Stimulated activated CD8-positive, alpha-beta memory T cell treated with anti-CD3 and anti-CD28 coated beads, Interleukin-2, amount 100 ng/mL, for 48 hours (primary cell): ENCODE data around the gene XPNPEP1.
A peak's percentile ranks its signal among the peaks of the same experiment; 100 is the strongest.

Experiments
- DNase-seq, 2 donors: peaks; one replicate each; pipeline ENCODE4 v3.0.0-alpha.2; 2020; ENCODE audit warnings: low read depth in 2 of 2

XPNPEP1 gene

DNA sequence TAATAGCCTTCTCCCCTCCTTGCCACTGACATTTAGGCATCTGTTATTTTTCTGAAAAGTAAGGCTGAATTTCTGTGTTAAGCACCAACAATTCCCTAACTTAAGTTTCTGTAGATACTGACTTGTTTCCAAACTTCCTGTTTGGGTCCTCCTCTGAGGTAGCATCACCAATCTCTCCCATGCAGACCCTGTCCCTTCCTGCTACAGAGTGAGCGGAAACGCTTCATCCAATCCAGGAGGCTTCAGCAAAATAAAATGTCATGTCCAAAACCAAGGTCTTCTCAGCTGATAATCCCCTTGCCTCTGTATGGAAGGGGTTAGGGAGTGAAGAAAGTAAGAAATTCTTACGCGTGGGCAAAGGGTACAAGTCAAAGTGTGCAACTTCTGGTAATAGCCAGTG lies 29.9 kb downstream of the XPNPEP1 start:
- DNase-seq, result no peak

DNA sequence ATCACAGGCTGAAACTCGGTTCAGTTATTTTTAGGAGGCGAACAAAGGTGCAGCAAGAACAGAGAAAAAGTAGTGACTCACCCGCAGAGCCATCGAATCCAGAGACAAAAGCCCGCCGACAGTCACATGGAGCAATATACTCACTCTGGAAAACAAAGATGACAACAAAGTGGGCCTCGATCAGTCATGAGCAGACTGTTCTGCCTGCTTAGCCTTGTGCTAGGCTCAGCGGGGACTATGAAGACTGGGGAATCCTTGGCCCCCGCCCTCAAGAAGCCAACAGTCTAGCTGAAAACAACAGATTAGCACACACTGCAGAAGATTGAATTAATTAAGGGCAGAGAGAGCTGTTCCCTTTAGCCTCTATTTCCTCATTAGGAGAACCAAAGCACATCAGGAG lies 30.4 kb downstream of the XPNPEP1 start:
- no peak for DNase-seq

DNA sequence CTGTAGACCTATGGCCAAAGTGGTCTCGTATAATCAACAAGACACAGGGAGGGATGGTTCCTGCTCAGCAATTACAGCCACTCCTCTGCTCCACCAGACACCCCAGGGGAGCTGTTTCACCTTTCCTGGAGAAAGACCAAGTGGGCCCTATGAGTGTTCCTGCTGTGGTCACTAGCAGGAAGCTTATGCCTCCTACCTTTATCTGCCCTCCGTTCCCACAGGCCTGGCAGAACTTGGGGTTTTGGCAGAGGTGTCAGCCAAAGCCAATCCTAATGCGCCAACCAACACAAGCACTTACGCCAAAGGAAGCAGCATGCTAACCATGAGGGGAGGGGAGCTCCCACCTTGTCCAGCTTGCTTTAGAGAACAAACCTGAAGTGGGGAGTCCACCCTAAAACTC lies 31.2 kb downstream of the XPNPEP1 start:
- DNase-seq, result no peak

DNA sequence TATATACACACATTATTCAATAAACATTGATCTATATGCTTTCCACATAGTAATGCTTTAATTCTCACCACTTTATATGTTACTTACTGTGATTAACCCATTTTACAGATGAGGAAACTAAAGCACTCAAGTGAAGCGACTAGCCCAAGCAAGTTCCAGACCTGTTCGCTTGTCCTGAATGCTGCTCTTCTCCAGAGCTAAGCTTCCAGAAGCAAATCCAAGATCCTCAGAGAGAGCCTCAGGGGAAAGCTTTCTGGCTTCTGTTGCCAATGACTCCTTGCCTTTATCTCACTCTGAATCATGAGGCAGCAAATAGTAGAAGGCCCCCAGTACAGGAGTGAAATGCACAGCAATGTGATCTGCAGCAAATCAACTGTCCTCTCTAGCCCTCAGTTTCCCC lies 32.2 kb downstream of the XPNPEP1 start:
- DNase-seq, result no peak

DNA sequence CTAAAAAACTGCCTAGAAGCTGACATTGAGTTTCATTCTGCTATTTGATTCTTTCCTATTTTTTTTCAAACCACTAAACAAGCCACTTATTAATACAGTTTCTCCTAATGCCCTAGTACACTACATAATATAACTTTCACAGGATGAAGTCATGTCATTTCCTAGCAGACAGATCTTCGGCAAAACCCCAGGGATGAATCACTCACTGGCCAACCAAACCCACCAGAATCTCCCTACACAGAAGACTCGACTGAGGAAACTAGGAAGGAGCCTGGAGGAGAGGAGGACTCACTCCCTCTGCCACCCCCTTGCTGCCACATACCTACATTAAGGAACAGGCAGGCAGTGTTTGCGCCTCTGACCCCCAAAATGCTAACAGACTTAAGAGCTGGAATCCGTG lies 33.4 kb downstream of the XPNPEP1 start:
- no peak for DNase-seq

DNA sequence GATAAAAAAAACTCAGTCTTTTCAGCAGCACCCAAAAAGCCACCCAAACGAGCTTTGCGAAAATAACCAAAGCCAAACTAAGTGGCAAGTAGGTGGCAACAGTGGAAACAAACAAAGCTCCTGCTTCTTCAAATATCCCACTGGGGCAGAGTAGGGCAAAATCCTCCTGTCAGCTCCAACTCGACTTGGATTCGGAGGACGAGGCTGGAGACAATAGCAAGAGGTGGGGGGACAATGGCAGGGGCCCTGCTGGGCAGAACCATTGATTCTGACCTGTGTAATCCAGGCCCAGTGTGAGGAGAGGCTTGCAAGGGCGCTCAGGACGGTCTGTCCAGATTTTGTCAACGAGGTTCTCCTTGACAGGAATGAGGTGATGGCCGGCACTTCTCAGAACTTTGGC lies 35.5 kb downstream of the XPNPEP1 start:
- DNase-seq, result no peak

DNA sequence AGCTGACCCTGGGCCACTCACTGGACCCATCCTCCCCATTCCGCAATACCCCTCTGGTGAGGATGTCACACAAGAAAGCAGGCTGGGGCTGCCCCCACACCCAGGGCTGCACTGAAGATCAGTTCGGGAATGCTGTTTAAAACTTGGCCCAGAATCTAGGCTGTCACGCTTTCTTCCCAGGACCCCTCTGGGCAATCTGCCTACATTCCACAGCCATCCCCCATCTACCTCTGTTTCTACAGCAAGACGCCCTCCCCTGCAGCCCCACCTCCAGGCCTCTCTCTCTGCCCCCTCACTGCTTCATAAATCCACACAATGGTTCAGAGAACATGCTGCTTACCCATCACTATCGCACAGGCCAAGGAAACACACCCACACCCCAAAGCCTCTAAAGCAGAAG lies 36.1 kb downstream of the XPNPEP1 start:
- no peak for DNase-seq

DNA sequence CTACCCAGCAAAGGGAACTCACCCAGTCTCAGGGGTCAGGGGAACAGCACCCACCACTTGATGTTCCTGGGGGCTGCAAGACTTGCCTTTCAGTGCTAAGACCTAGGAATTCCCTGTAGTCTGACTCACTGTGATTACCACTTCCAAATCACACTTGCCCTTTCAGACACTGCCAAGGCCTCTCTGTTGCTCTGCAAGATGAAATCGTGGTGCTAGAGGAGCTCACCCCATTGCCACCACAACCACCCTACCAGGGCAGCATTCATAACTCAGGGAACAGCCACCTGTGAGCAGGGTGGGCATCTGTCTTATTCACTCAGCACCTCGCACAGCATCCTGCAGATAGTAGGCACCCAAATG lies 36.5 kb downstream of the XPNPEP1 start:
- DNase-seq, result no peak

DNA sequence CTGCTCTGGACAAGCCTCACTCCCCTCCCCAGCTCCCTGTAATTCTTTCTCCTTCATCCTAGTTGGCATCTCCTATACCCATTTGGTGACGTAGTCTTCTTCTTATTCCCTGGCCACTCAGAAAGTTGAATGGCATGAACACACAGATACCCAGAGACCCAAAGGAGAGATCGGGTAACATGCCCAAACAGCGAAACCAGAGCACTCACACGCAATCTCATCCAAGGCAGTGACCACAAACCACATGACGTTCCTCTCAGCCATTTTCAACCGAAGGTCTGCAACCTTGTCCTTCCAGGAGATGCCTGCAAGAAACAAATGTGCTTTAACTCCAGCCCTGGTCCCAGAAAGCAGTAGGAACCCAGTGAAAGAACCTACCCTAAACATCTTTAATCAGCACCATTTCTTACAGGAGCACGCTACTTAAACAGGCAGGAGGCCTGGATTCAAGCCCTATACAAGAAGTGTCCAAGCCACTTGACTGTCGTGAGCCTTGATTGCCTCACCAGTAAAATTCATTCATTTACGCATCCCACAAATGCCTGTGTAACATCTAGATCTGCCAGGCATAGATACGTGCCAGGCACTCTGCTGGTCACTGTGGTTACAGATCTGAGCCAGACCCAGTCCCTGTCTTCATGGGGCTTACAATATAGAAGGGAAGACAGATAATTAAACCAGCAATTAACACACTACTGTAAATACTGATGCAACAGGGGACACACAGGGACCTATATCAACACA lies 37.1 kb downstream of the XPNPEP1 start:
- DNase-seq, result no peak

DNA sequence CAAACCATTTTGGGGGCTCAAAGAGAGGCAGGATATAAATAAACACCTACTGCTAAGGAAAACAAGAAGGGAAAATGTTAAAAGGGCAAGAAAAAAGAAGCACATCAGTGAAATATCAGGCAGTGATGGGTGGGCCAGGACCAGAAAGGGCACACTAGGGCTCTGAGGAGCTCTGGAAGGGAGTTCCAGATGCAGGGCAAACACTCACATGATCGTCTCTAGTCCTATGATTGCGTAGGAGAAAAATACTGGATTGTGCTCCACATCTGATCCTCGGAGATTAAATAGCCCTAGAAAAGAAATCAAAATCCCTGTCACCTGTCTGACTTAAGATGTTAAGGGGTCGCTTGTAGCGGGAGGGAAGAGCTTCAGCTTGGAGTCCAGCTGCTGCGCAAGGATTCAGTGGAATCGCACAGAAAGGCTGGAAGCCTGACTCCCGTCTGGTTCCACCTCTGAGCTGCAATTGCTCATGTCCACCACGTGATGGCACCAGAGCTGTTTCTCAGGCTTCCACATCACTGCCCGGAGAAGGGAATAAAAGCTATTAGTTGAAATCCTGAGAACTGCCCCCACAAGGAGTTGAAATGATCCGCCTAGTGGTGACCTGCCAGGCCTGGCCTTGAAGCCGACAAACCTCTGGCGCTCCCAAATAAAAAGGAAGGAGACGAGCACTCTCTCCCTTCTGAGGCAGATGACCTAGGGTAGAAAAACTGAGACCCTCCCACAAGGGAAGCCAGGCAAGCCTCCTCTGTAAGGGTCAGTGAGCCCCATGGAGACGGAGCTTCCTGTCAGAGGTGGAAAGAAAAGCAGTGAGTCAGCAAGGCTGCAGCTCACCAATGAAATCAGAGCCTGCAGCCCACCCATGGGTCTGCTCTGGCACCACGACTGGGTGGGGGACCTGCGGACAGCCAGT lies 39.2 kb downstream of the XPNPEP1 start:
- peak; percentile 25 to 28 for DNase-seq

DNA sequence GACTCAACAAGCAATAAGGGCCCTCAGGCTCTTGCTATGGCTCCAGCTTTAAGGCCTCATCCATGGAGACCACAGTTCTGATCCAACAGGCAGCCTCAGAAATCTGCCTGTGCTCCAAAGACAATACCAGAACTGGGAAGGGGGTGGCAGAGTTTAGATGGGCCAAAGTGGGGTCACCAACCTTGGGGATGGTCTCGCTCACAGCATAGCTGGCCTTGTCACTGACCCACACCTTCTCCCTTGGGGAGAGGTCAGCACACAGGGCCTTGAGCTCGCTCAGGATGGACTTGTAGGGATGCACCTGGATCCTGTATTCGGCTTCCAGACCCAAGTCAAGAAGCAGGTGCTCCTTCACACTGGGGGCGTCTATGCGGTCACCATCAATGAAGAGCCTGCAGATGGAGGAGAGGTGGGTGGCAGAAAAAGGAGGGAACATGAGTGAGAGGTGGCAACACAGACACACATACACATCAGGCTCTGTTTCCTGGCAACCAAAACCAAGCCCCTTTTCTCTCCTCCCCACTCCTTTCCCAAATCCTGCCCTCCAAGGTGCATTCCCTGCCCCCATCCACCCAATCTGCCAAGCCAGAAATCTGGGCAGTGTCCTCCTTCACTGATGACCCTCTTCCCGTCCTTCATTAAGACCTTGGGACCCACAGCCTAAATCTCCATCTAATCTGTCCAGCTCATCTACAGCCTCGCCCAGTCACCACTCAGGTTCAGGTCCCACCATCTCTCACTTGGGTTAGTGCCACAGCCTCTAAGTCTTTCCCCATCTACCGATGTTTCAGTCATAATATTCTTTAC lies 40.9 kb downstream of the XPNPEP1 start:
- DNase-seq, result no peak

DNA sequence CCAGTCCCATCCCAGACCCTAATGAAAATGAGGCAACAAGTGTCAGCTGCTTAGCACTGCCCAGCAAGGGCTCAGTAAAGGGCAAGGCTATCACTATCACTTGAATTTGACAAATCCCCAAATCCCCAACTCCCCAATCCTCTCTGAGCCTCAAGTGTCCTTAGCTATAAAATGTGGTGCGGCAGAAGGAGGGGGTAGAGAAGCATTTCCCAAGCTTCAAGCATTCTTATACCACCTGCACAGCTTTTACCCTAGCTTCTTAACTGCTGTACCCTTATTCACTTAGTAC lies 41.6 kb downstream of the XPNPEP1 start:
- DNase-seq, result no peak

DNA sequence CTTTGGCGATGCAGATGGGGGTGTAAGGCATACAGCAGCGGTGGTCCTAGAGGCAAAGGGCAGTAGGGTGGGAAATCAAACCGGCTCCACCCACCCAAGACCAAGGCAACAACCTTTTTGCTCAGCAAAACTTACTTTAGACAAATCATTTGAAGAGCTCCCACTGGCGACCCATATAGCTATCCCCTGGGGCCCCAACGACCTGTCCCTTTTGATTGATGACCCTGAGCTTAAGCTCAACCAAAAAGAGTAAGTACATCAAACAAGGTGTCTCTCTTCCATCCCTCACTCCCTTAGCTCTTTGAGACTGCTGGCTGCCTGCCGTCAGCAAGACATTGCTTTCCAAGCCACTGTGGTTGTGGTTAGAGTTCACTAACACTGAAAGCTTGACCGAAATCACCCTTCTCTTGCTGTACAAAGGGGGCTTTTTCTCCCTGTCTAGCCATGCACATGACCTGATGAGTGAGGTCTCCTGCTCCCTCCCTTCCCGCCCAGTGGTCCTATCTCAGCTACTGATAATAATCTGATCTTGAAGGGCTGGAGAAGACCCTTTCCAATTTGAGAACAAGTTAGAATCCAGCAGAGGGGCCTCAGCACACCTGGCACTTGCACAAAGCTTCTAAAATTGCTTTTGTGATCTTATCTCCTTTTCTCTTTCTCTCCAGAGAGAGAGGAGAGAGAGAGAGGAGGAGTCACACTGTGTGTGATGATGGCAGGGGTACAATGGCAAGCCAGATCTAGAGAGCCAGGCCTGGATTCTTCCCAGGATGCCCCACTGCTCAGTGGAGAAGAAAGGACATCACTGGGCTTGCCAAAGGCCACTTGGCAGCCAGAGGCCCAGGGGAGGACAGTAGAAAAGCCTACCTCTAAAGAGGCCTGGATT lies 42.2 kb downstream of the XPNPEP1 start:
- no peak for DNase-seq

DNA sequence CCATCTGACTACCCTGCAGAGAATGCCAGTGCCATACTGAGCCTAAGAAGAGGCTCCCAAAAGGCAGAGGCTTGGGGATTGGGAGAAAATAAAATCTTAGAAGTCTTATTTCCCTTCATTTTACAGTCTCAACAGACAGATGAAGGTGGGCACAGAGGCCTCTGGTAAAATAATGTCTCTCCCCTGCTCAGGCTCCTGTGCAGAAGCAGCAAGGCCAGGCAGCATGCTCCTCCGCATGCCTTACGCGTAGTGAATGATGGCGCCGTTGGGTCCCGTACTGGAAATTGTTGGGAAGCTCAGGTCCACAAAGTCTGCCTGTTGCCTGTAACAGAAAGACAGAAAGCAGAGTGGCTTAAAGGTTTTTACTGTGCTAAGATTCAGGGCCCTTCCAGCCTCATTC lies 45.8 kb downstream of the XPNPEP1 start:
- DNase-seq, result no peak

DNA sequence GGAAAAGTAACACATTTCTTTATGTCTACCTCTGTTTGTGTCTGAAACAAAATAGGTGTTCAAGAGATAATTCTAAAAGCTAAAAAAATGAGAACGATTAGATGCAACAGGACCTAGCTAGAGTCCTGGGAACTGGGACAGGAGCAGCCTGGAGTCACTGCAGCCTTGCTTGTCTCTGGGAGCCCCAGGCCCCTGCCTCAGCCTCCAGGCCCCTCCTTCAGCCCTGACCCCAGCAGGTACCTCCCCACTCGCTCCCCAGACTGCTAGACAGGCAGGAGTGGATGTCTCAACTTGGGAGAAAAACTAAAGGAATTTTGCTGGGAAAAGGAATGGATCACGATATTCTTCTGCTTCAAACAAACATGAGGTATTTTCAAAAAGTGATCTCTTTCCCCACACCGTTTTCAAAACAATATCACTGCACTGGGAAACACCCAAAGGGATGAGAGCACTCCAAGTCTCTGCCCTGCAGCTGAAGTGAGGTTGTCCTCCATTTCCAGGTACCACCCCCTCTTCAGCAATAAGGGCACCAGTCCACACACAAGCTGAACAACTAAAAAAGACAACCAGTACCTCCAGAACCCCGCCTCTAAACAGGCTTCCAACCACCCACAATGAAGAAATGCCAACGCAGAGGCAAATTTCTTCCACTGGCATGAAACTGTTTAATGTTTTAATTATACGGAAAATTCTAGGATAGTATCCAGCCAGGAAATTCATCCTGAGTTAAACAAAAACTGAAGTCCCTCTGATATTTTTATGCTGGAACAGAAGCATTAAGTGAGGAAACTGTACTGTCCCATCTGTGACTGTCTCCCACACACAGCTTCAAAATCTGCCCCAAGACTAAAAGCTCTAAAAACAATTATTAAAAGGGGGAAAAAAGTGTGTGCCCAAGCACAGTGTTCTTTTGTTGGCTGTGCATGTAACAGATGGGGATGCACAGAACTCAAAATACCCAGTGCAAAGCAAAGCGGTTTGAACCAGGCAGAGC lies 47.2 kb downstream of the XPNPEP1 start:
- no peak for DNase-seq

DNA sequence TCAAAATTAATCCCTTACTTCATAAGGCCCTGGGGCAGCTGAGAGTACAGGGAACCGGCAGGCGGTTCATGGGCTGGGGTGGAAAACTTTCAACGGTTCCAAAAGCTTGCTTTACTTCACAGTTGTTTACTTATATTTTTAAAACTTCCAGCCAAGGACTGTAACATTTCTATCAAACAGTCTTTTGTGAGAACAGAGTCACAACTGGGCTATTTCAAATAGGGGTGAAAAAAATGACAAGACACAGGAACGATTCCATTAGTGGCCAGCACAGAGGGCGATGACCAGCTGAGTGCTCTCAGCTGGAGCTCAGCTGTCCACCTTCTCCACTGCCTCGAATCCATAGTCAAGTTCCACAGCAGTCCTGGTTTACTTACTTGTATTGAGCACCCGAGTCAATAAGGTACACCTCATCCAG lies 48.2 kb downstream of the XPNPEP1 start:
- DNase-seq, result no peak

DNA sequence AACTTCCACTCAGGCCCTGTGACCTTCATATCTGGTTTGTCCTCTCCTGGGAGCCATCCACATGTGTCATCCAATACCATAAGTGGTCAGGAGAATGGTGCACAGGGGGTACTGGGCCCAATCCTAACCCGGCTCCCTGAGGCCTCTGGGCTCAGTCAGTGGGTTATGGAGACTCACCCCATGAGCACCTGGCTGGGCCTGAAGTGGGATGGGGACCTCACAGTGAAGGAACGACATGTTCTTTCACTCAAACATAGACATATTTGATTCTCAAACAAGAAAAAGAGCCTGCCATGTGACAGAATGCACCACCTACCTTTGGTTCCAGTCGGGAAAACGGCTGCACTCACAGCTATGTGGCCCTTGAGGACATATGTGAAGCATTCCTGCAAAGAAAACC lies 51.8 kb downstream of the XPNPEP1 start:
- DNase-seq, result no peak

DNA sequence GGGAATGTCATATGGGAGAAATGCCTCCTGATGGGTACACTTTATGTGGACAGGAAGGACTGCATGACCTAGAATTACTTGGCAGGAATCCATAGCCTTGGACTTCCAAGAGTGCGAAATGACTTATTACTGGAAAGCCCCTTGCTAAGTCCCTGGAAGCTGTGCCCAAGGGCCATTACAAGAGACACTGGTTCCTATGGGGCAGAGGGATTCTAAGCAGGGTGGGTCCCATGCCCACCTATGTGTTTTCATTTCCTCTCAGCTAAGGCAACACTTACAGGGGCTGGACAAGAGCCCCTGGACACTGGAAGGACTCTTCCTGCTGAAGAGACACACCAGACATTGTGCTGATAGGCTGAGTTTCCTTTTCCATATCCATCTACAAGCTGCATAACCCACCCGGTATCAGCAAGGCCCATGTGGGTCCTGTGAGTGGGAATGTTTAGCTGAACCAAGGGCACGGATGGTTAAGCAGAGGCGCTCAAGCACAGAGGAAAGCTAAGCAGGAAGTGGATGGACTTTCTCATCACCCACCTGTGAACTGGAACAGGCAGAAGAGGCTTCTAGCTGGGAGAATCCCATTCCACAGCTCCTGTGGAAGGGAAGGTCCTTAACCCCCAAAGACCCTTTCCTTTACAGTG lies 56.2 kb downstream of the XPNPEP1 start:
- no peak for DNase-seq

DNA sequence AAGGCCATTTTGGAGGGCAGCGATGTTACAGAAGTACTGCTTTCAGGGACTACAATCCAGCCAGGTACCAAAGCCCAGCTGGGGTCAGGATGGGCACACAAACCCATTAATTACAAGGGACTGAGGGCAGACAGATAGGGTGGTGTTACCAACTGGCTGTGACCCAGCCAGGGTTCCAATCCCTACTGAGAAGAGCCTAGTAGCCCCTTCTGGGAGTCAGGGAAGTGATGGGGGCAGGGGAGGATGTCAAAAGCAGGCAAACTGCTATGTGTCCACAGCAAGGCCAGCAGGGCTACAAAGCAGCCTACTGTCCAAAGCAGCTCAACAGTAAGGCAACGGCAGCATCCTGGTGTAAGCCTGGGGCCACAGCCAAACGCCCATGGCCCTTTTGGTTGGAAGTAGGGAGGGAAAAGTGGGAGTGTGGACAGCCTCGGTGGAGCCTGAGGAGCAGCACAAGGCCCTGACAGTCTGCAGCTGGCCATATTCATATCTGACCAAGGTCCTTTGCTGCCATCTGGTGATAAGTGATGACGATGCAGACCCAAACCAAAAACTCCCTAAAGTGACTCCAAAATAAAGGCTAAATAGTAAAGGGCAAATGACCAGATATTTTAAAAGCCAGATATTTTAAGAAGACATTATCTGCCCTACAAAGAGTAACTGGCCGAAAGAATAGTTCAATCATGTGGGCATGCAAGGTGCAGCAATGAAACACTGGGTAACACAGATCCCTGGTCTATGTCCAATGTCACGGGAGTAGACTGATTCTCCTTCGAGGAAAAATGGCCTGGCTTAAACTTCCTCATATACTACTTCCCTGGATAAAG lies 56.9 kb downstream of the XPNPEP1 start:
- no peak for DNase-seq
